OCI-M2 (cell line): ENCODE data around the gene VPS41.

Source experiments
- DNase-seq: peaks from one replicate; lab custom pipeline; 2025; ENCODE audit not compliant: unreplicated experiment; lab: John Stamatoyannopoulos, UW

The VPS41 gene

GRCh38 chr7:38819463-38819862 is 89.5 kb downstream of the VPS41 start:
- no peak for DNase-seq

DNA sequence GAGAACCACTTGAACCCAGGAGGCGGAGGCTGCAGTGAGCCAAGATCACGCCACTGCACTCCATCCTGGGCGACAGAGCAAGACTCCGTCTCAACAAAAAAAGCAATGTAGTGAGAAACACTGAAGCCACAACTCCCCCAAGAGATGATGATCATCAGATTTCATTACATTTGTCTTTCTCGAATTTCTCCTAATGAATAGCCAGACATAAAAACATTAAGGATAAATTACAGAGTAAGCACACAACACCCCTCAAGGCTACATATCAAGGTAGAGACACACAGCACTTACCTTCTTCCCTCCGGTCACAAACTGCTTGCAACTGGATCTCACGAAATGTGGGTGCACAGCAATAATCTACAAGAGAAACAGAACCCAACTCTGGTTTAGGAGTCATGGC is 91.5 kb downstream of the VPS41 start:
- no peak for DNase-seq

GRCh38 chr7:38813768-38814167 is 95.2 kb downstream of the VPS41 start:
- DNase-seq, result no peak

DNA sequence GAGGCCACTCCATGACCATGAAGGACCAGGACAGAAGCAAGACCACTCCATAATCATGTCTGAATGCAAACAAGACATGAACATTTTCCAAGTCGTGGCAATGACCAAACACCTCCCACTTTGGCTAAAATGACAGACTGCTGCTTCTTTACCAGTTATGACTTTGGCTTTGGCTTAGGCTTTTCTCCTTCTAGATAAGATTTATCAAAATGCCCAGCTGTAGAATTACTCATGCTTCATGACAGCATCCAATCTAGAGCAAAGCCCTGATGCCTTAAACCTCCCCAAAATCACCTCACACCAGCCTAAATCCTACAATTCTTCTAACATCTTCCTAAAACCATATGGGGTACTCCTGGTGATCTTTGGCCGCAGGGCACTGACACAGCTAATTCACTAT is 102.1 kb downstream of the VPS41 start:
- DNase-seq, result no peak

GRCh38 chr7:38801786-38802185 is 107.2 kb downstream of the VPS41 start:
- no peak for DNase-seq

GRCh38 chr7:38798552-38799267 is 110.3 kb downstream of the VPS41 start:
- DNase-seq, result no peak

GRCh38 chr7:38796626-38797501 is 112.1 kb downstream of the VPS41 start:
- DNase-seq, result no peak

DNA sequence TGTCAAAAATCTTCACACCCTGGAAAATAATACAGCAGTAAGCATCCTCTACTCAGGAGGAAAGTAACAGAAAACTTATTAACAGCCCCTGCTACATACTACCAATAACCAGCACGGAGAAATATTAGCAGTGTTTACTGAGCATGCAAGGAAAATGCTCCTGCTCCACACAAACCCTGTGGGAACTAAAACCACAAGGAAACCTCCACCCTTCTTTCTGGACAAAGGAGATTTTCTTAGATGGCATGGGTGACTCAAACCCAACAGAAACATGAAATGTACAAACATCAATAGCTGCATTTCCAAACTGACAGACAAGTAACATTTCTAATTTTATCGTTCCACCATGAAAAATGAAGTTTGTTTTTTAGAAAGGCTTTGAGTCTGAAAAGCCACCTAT is 113.4 kb downstream of the VPS41 start:
- no peak for DNase-seq

GRCh38 chr7:38781991-38782390 is 127.0 kb downstream of the VPS41 start:
- no peak for DNase-seq

GRCh38 chr7:38777609-38778008 is 131.4 kb downstream of the VPS41 start:
- no peak for DNase-seq

DNA sequence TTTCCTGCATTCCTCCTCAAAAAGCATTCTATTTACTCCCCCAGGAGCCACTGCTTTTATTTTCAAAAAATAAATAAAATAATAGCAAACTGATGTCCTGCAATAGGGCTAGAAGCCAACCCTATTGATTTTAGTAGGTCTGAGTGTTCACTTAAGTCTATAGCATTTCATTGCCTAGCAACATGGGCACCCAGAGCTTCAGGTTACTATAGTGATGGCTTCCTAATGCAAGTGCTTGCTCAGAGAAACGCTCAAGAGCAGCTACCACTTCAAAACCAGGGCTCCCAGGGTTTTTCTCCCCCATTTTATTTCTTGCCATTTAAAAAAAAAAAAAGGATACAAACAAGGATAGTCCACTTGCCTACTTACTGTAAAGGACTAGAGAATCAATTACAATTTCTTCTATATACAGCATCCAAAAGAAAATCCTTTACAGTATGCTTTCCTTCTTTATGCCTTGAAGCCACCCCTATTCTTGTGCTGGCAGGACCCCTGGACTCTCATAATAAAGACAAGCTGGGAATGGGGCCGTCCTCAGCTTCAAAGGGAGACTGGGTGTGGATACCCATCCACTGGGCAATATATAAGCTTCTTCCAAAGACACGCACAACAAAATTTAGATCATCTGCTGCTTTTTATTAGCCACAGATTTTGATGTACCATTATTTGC is 133.3 kb downstream of the VPS41 start:
- no peak for DNase-seq

GRCh38 chr7:38773430-38773829 is 135.6 kb downstream of the VPS41 start:
- no peak for DNase-seq

DNA sequence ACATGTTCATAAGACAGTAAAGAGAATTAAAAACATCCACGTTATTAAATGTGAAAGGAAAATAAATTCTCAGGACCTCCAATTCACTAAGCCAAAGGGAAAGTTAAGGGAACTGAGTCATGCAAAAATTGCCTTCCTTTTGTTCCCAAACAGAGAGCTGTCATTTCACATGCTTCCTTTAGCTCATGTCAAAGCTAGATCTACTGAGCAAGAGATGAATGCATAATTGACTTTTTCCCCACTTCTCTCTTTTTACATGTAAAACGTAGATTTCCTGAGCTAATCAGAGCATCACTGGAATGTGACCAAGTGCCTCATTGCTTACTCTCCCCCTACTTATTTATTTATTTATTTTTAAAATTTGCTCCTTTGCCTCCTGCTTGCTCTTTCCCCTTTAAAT is 148.8 kb downstream of the VPS41 start:
- no peak for DNase-seq

DNA sequence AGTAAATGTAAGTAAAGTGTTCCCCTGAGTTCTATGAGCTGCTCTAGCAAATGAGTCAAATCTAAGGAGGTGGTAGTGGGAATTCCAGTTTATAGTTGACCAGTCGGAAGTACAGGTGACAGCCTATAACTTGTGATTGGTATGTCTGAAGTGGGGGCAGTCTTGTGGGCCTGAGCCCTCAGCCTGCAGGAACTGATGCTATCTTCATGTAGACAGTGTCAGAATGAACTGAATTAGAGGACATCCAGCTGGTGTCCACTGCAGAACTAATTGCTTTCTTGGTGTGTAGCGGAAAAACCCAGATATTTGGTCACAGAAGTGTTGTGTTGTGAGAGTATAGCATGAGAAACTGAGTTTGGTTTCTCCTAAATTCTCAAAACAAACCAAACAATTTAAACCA is 150.0 kb downstream of the VPS41 start:
- DNase-seq, result no peak

- DNase-seq, result no peak
These were observed 151.1 kb downstream of the VPS41 start for GRCh38 chr7:38757931-38758330.

- DNase-seq, result no peak
These were observed 152.5 kb downstream of the VPS41 start for GRCh38 chr7:38756521-38756920.

DNA sequence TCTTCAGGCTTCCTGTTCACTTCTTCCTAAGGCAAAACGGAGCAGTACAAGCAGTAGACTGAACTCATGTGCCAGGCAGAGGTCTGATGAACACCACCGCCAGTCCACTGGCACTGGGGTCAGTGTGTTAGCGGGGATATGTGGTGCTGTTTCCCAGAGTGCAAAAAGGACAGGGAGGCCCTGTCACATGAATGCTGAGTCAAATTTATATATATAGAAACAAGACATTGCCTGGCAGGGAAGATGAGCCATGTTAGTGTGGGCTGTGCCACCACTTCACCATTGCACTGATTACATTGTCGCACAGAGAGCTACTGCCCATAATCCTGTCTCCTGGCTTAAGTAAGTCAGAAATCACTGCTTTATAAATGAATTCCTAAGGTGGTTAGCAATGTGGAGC is 155.6 kb downstream of the VPS41 start:
- DNase-seq, result no peak

- no peak for DNase-seq
These were observed 157.6 kb downstream of the VPS41 start for GRCh38 chr7:38751416-38751815.

- no peak for DNase-seq
These were observed 160.9 kb downstream of the VPS41 start for GRCh38 chr7:38748056-38748610.

GRCh38 chr7:38746438-38746837 is 162.6 kb downstream of the VPS41 start:
- DNase-seq, result no peak

DNA sequence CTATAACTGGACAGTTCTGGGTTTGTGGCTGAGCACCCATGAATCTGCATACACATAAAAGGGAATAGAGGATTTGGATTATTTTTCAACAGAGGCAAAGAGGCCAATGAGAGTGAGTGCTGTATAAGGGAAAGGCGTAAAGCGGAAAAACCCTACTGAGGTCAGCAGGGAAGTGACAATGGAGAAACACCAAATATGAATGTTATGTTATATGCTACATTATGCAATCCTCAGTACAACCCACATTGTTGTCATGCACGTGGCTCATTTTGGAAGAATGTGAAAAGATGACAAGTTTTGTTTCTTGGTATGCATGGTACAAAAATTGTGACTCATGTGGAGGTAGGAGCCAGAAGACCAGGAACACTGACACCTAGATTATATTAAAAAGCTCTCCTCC is 164.2 kb downstream of the VPS41 start:
- DNase-seq, result no peak

DNA sequence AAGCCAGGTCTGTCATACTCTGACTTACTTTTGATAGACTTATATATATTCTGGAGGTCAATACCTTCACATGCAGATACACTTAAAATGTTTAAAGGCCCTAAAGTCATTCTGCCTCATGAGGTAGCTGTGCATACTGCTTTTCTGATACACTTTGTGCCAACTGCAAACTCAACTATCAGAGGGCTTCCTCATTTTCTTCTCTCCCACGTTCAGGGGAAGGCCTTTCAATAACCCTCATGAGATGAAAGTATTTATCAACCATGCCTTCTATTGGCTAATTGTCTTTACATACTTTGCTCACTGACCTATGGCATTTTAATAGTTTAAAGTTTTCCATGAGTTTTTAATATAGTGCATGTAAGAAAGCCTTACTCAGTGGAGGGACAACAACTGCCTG is 165.1 kb downstream of the VPS41 start:
- DNase-seq, result no peak
